H1 (cell line): Measurements from ENCODE around the gene LHFPL3. TPM values are rescaled to one million over a fixed set of nuclear protein-coding genes. Genes with fewer than 3 reads are reported as not detected.

Experiments used
- CTCF ChIA-PET: fragments of 300-600 bp; sonication (Branson Sonifier 250); formaldehyde crosslinking; loops from one replicate; lab custom pipeline; 2021; ENCODE audit not compliant: partially characterized antibody; lab: Charles Lee
- POLR2A ChIA-PET: fragments of 300-600 bp; sonication (Branson Sonifier 250); formaldehyde crosslinking; loops from one replicate; lab custom pipeline; 2021; ENCODE audit warnings: inconsistent platforms; ENCODE audit not compliant: partially characterized antibody; lab: Charles Lee
- DNase-seq, 2 experiments: peaks; one replicate each; pipeline versions ENCODE4 v3.0.0 to v3.0.0-alpha.2; 2010 to 2022; ENCODE audit warnings: low spot score in 2 of 2, low read depth in 1 of 2, mixed read lengths in 1 of 2
- FAIRE-seq: peaks from 2 replicates; lab custom pipeline; 2011; peaks lifted over from hg19 to GRCh38; lab: Jason Lieb, UNC
- H2AFZ ChIP-seq: 2 replicates; pipeline ENCODE4 v1.8.1; 2012; ENCODE audit warnings: low read length, inconsistent platforms
- H2AK5ac ChIP-seq: 2 replicates; pipeline ENCODE4 v1.6.1; 2013; ENCODE audit warnings: low read depth, low read length
- H2BK120ac ChIP-seq: replicated peaks from 2 replicates; pipeline ENCODE3; 2013; ENCODE audit warnings: low read depth, low read length, inconsistent platforms
- H2BK12ac ChIP-seq: 2 replicates; pipeline ENCODE4 v1.6.1; 2013; ENCODE audit warnings: low read depth, low read length
- H2BK15ac ChIP-seq: 2 replicates; pipeline ENCODE4 v1.6.1; 2013; ENCODE audit warnings: low read length
- H2BK20ac ChIP-seq: 2 replicates; pipeline ENCODE4 v1.6.1; 2013; ENCODE audit warnings: low read length
- H2BK5ac ChIP-seq: 2 replicates; pipeline ENCODE4 v1.6.1; 2013; ENCODE audit warnings: low read depth, low read length
- H3K14ac ChIP-seq: 2 replicates; pipeline ENCODE4 v1.6.1; 2013; ENCODE audit warnings: inconsistent platforms; ENCODE audit not compliant: insufficient read length
- H3K18ac ChIP-seq: 2 replicates; pipeline ENCODE4 v1.6.1; 2013; ENCODE audit warnings: low read length; ENCODE audit errors: extremely low read depth
- H3K23ac ChIP-seq: 2 replicates; pipeline ENCODE4 v1.6.1; 2013; ENCODE audit warnings: inconsistent platforms; ENCODE audit not compliant: insufficient read length
- H3K23me2 ChIP-seq: 2 replicates; pipeline ENCODE4 v1.6.1; 2013; ENCODE audit warnings: low read depth, low read length
- H3K27ac ChIP-seq: 2 replicates; pipeline ENCODE4 v1.6.1; 2011; ENCODE audit warnings: low read depth, low read length, inconsistent platforms
- H3K27me3 ChIP-seq, 4 experiments: replicated peaks in 1 of 4; 1 replicate in 1 of 4; 2 replicates in 3 of 4; pipeline versions ENCODE4 v1.6.1 to v1.8.1; 2011 to 2013; ENCODE audit warnings: low read length in 3 of 4, mild to moderate bottlenecking in 3 of 4, inconsistent platforms in 2 of 4, mixed read lengths in 2 of 4, moderate library complexity in 1 of 4; ENCODE audit not compliant: control insufficient read depth in 3 of 4, insufficient read depth in 3 of 4; ENCODE audit errors: extremely low read depth in 1 of 4
- H3K36me3 ChIP-seq, 4 experiments: 2 replicates each; pipeline versions ENCODE4 v1.6.1 to v1.8.1; 2011 to 2013; ENCODE audit warnings: mild to moderate bottlenecking in 4 of 4, low read length in 3 of 4, moderate library complexity in 2 of 4, control low read depth in 1 of 4, inconsistent platforms in 1 of 4; ENCODE audit not compliant: insufficient read depth in 4 of 4, control insufficient read depth in 2 of 4
- H3K4ac ChIP-seq: replicated peaks from 2 replicates; pipeline ENCODE3; 2013; ENCODE audit warnings: low read length, low read depth, mixed read lengths, inconsistent platforms; ENCODE audit not compliant: insufficient read length
- H3K4me1 ChIP-seq, 4 experiments: replicated peaks in 1 of 4; 1 replicate in 1 of 4; 2 replicates in 3 of 4; pipeline versions ENCODE4 v1.6.1 to v1.8.1; 2011 to 2013; ENCODE audit warnings: low read length in 3 of 4, inconsistent platforms in 2 of 4, mixed read lengths in 1 of 4; ENCODE audit not compliant: insufficient read depth in 4 of 4, control insufficient read depth in 3 of 4
- H3K4me2 ChIP-seq, 2 experiments: 2 replicates each; pipeline versions ENCODE4 v1.6.1 to v1.8.1; 2011 to 2013; ENCODE audit warnings: low read depth in 2 of 2, low read length in 2 of 2, control low read depth in 1 of 2, inconsistent platforms in 1 of 2, mild to moderate bottlenecking in 1 of 2; ENCODE audit not compliant: insufficient read depth in 1 of 2
- H3K4me3 ChIP-seq, 4 experiments: fragments of 200-600, 300-600 bp in 1 of 4; sonication (generic), shearing (Covaris generic), sonication (Bioruptor Twin) in 1 of 4; 2 replicates each; pipeline versions ENCODE4 v1.5.1 to v1.8.1; 2011 to 2016; ENCODE audit warnings: low read length in 4 of 4, low read depth in 3 of 4, control low read depth in 2 of 4, inconsistent platforms in 2 of 4, mild to moderate bottlenecking in 2 of 4, mixed read lengths in 1 of 4, moderate library complexity in 1 of 4; ENCODE audit not compliant: insufficient read depth in 2 of 4; ENCODE audit errors: extremely low read depth in 1 of 4
- H3K56ac ChIP-seq: replicated peaks from 2 replicates; pipeline ENCODE3; 2013; ENCODE audit warnings: low read depth, mild to moderate bottlenecking, mixed read lengths, low read length, inconsistent platforms; ENCODE audit not compliant: insufficient read length
- H3K79me1 ChIP-seq: 2 replicates; pipeline ENCODE4 v1.6.1; 2013; ENCODE audit warnings: low read depth, low read length, control low read depth
- H3K79me2 ChIP-seq, 2 experiments: 2 replicates each; pipeline versions ENCODE4 v1.6.1 to v1.8.1; 2012 to 2013; ENCODE audit warnings: low read length in 2 of 2, mild to moderate bottlenecking in 2 of 2, inconsistent platforms in 1 of 2; ENCODE audit not compliant: insufficient read depth in 2 of 2, control insufficient read depth in 1 of 2
- H3K9ac ChIP-seq, 4 experiments: replicated peaks in 1 of 4; 1 replicate in 1 of 4; 2 replicates in 3 of 4; pipeline versions ENCODE4 v1.6.1 to v1.8.1; 2011 to 2013; ENCODE audit warnings: low read depth in 3 of 4, low read length in 3 of 4, control low read depth in 2 of 4, mild to moderate bottlenecking in 2 of 4, moderate library complexity in 2 of 4, inconsistent platforms in 1 of 4; ENCODE audit errors: extremely low read depth in 1 of 4
- H3K9me3 ChIP-seq, 2 experiments: 2 replicates each; pipeline versions ENCODE4 v1.6.1 to v1.8.1; 2012 to 2013; ENCODE audit warnings: mild to moderate bottlenecking in 2 of 2, moderate library complexity in 2 of 2, control low read depth in 1 of 2, inconsistent platforms in 1 of 2, low read depth in 1 of 2, low read length in 1 of 2, mixed read lengths in 1 of 2; ENCODE audit not compliant: insufficient read depth in 2 of 2
- H4K20me1 ChIP-seq, 2 experiments: replicated peaks in 1 of 2; 2 replicates each; pipeline versions ENCODE3 to v1.8.1; 2011 to 2013; ENCODE audit warnings: inconsistent platforms in 2 of 2, low read length in 2 of 2, mild to moderate bottlenecking in 1 of 2; ENCODE audit not compliant: insufficient read depth in 2 of 2, control insufficient read depth in 1 of 2
- H4K5ac ChIP-seq: 2 replicates; pipeline ENCODE4 v1.6.1; 2013; ENCODE audit warnings: low read length, low read depth, mixed read lengths, inconsistent platforms; ENCODE audit not compliant: insufficient read length
- H4K8ac ChIP-seq: 2 replicates; pipeline ENCODE4 v1.8.0; 2013; ENCODE audit warnings: mild to moderate bottlenecking, moderate library complexity, low read length, inconsistent platforms; ENCODE audit not compliant: insufficient read depth; ENCODE audit errors: extremely low read depth
- H4K91ac ChIP-seq: replicated peaks from 2 replicates; pipeline ENCODE3; 2013; ENCODE audit warnings: low read length, mixed read lengths, inconsistent platforms; ENCODE audit not compliant: insufficient read length
- BACH1 ChIP-seq: IDR thresholded peaks from 2 replicates; pipeline ENCODE4 v1.6.1; 2012; ENCODE audit warnings: low read length, improper control_type of control experiment
- CHD1 ChIP-seq: IDR thresholded peaks from 2 replicates; pipeline ENCODE4 v1.6.1; 2012; ENCODE audit warnings: low read depth, low read length, improper control_type of control experiment
- CTBP2 ChIP-seq: IDR thresholded peaks from 2 replicates; pipeline ENCODE4 v1.7.0; 2011; ENCODE audit warnings: borderline replicate concordance, mild to moderate bottlenecking, moderate library complexity, mixed read lengths, low read length; ENCODE audit not compliant: insufficient read depth, insufficient read length
- HDAC2 ChIP-seq, 2 experiments: fragments of 300-600 bp in 1 of 2; sonication (generic) in 1 of 2; IDR thresholded peaks; 2 replicates each; pipeline ENCODE4 v1.6.1; 2011 to 2012; ENCODE audit warnings: low read depth in 2 of 2, low read length in 2 of 2, mild to moderate bottlenecking in 2 of 2, moderate library complexity in 2 of 2, borderline replicate concordance in 1 of 2, inconsistent platforms in 1 of 2
- JUND ChIP-seq: IDR thresholded peaks from 2 replicates; pipeline ENCODE4 v1.6.1; 2011; ENCODE audit warnings: mild to moderate bottlenecking, improper control_type of control experiment, low read length
- RBBP5 ChIP-seq: IDR thresholded peaks from 2 replicates; pipeline ENCODE4 v1.7.1; 2012; ENCODE audit warnings: low read depth, mild to moderate bottlenecking, inconsistent platforms, low read length, moderate library complexity, borderline replicate concordance
- RFX5 ChIP-seq: IDR thresholded peaks from 2 replicates; pipeline ENCODE4 v1.6.1; 2011; ENCODE audit warnings: low read depth, low read length, improper control_type of control experiment, borderline replicate concordance
- SIX5 ChIP-seq: IDR thresholded peaks from 2 replicates; pipeline ENCODE4 v1.6.1; 2011; ENCODE audit warnings: mild to moderate bottlenecking, low read depth, low read length
- SP1 ChIP-seq: IDR thresholded peaks from 2 replicates; pipeline ENCODE4 v1.6.1; 2011; ENCODE audit warnings: low read depth, low read length
- SP2 ChIP-seq: IDR thresholded peaks from 2 replicates; pipeline ENCODE4 v1.6.1; 2012; ENCODE audit warnings: mild to moderate bottlenecking, low read length, inconsistent platforms
- SP4 ChIP-seq: IDR thresholded peaks from 2 replicates; pipeline ENCODE4 v1.6.1; 2012; ENCODE audit warnings: low read length, inconsistent platforms
- SUZ12 ChIP-seq: fragments of 200-600 bp; sonication (generic); IDR thresholded peaks from 2 replicates; pipeline ENCODE4 v1.6.1; 2012; ENCODE audit warnings: mild to moderate bottlenecking, inconsistent platforms, low read length, moderate library complexity, mixed read lengths
- ZNF274 ChIP-seq: IDR thresholded peaks from 2 replicates; pipeline ENCODE4 v1.7.0; 2012; ENCODE audit warnings: low read length, borderline replicate concordance; ENCODE audit errors: extremely low read depth
- WGBS, 2 experiments: shearing (Covaris generic) in 1 of 2; methylation state at CpG; one replicate each; pipeline versions ENCODE4 v1.1.6 to v1.1.7; 2013 to 2015; ENCODE audit warnings: low lambda C conversion rate in 2 of 2, mixed read lengths in 2 of 2, inconsistent platforms in 1 of 2, low coverage in 1 of 2, missing lambda C conversion rate in 1 of 2; ENCODE audit not compliant: insufficient replicate concordance in 2 of 2, insufficient coverage in 1 of 2, insufficient read length in 1 of 2; ENCODE audit errors: extremely low coverage in 1 of 2, missing lambda C conversion rate in 1 of 2; 5-methylcytosine and 5-hydroxymethylcytosine counted together
- polyA plus RNA-seq, 7 experiments: library from polyadenylated mRNA; depleted of rRNA in 3 of 7; stranded (reverse) in 5 of 7; unstranded in 2 of 7; fragments of >200 nt in 5 of 7; fragments of 200-250 nt in 2 of 7; gene quantifications; 1 replicate in 5 of 7; 2 replicates in 1 of 7; 4 replicates in 1 of 7; pipeline versions ENCODE4 v1.2.1 to v1.2.3, GENCODE V29; 2011 to 2013; ENCODE audit warnings: missing spikeins in 2 of 7, mixed read lengths in 2 of 7
- total RNA-seq: library from RNA; stranded (reverse); fragmentation: NEBNext Ultra II Directional; extraction: Animal tissue kit (Norgen Biotek cat#: 25700); gene quantifications from 2 replicates; pipeline ENCODE4 v1.2.1, GENCODE V29; 2021
- TF ChIP-seq, protein P1 (sequence below): IDR thresholded peaks from 2 replicates; pipeline ENCODE4 v1.6.1; 2011; ENCODE audit warnings: low read length, improper control_type of control experiment

Gene LHFPL3
- total and polyA plus RNA-seq, 2 of the 8 experiments (the other 6 are each of a cell fraction or from before 2014, with no cell fraction given) = 0.24 to 0.50 TPM

DNA sequence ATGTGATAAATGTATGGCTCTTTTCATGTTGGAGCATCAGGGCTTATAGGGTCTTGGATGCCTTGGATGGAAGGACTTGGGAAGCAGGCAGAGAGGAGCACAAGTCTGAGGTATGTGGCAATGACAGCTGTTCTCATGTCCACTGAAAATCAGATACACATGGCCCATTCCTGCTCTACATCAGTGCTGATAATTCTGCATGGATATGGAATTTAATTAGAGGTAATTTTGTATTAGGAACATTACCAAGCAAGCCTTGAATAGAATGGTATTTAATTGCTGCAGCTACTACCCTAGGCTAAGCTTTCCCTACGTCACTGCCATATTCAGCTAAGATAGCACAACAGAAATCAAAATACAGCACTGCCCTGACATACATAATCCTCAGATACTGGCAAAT, 299.6 kb downstream of the LHFPL3 start:
- peaks cover 22 to 23% of the 10 kb centered on the region in 2 experiments; a peak in 2 of 4 replicates for H3K9me3 ChIP-seq
- no peak for DNase-seq
- H3K4me2 ChIP-seq = no peak overlapping the region
- H3K27me3 ChIP-seq = no peaks in the 10 kb centered on the region
- no peak overlapping the region for H3K9ac ChIP-seq
- H3K14ac ChIP-seq = no peak overlapping the region
- H2AK5ac ChIP-seq = no peak overlapping the region
- no peak overlapping the region for H2BK120ac ChIP-seq
- no peak overlapping the region for H2BK12ac ChIP-seq
- H3K79me1 ChIP-seq = no peaks in the 10 kb centered on the region
- no peak overlapping the region for H2BK5ac ChIP-seq
- H4K5ac ChIP-seq = no peak overlapping the region
- no peak for FAIRE-seq
- no peak overlapping the region for H2BK20ac ChIP-seq
- H4K91ac ChIP-seq = no peak overlapping the region
- WGBS, 2 experiments = 82% methylated on average over 1 of the region's 1 CpG; no CpG with 5 or more reads in 1 of the 2 experiments
- no peak overlapping the region for H3K27ac ChIP-seq
- no peak overlapping the region for H3K4ac ChIP-seq
- no peak overlapping the region for H4K8ac ChIP-seq
- no peaks in the 10 kb centered on the region for H3K36me3 ChIP-seq
- no peak overlapping the region for H3K56ac ChIP-seq
- no peaks in the 10 kb centered on the region for H3K79me2 ChIP-seq
- no peaks in the 10 kb centered on the region for H3K4me1 ChIP-seq
- H3K23ac ChIP-seq = no peak overlapping the region
- no peak overlapping the region for H3K4me3 ChIP-seq
- ChIA-PET POLR2A (no interaction called here), CTCF (interaction anchor here (2.0 kb wide), 1 partner anchor 15 kb away, joined by 7 read pairs; no protein-coding TSS in a partner anchor)
- H3K23me2 ChIP-seq = no peaks in the 10 kb centered on the region
- H4K20me1 ChIP-seq = no peaks in the 10 kb centered on the region
- no peak overlapping the region for H2BK15ac ChIP-seq
- H3K18ac ChIP-seq = no peak overlapping the region
- H2AFZ ChIP-seq = no peak overlapping the region
- no peak for TF ChIP-seq SP2
- no peak for TF ChIP-seq SUZ12
- TF ChIP-seq ZNF274 = no peak
- TF ChIP-seq RFX5 = no peak
- TF ChIP-seq CTBP2 = no peak
- no peak for TF ChIP-seq SP4
- TF ChIP-seq, protein P1, sequence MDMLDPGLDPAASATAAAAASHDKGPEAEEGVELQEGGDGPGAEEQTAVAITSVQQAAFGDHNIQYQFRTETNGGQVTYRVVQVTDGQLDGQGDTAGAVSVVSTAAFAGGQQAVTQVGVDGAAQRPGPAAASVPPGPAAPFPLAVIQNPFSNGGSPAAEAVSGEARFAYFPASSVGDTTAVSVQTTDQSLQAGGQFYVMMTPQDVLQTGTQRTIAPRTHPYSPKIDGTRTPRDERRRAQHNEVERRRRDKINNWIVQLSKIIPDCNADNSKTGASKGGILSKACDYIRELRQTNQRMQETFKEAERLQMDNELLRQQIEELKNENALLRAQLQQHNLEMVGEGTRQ = no peak
- TF ChIP-seq CHD1 = no peak
- TF ChIP-seq SIX5 = no peak
- no peak for TF ChIP-seq JUND
- TF ChIP-seq BACH1 = no peak
- no peak for TF ChIP-seq RBBP5
- no peak for TF ChIP-seq HDAC2 (IDR thresholded peaks at IDR 0.05; ENCODE audit: borderline replicate concordance in 1 of 2, low read depth in 2 of 2, low read length in 2 of 2)
- no peak for TF ChIP-seq SP1
